IMR-90 (cell line): ENCODE results near the gene MYH11.
"Not testable (repeated sequence)": the region's sequence is repeated elsewhere in the genome, so short reads cannot be mapped to it uniquely, and the experiment has no call there.

Experiments used
- CEBPB ChIP-seq: IDR thresholded peaks from 2 replicates; pipeline ENCODE4 v1.6.1; 2012; ENCODE audit warnings: low read depth, low read length, improper control_type of control experiment
- POLR2A ChIP-seq: IDR thresholded peaks from 2 replicates; pipeline ENCODE4 v1.6.1; 2012; ENCODE audit warnings: mild to moderate bottlenecking, low read depth, low read length
- TF ChIP-seq, protein P1 (sequence below): conservative IDR thresholded peaks from 2 replicates; pipeline ENCODE4 v1.5.1; 2012; ENCODE audit warnings: mild to moderate bottlenecking, low read depth, low read length, improper control_type of control experiment

GRCh38 chr16:15839204-15839603 is 17.6 kb downstream of the MYH11 start:
- TF ChIP-seq, protein P1, sequence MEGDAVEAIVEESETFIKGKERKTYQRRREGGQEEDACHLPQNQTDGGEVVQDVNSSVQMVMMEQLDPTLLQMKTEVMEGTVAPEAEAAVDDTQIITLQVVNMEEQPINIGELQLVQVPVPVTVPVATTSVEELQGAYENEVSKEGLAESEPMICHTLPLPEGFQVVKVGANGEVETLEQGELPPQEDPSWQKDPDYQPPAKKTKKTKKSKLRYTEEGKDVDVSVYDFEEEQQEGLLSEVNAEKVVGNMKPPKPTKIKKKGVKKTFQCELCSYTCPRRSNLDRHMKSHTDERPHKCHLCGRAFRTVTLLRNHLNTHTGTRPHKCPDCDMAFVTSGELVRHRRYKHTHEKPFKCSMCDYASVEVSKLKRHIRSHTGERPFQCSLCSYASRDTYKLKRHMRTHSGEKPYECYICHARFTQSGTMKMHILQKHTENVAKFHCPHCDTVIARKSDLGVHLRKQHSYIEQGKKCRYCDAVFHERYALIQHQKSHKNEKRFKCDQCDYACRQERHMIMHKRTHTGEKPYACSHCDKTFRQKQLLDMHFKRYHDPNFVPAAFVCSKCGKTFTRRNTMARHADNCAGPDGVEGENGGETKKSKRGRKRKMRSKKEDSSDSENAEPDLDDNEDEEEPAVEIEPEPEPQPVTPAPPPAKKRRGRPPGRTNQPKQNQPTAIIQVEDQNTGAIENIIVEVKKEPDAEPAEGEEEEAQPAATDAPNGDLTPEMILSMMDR, result not testable (repeated sequence)
- not testable (repeated sequence) for TF ChIP-seq POLR2A, CEBPB
